Measurements from ENCODE around the gene DIDO1. TPM values are rescaled to one million over a fixed set of nuclear protein-coding genes. Genes with fewer than 3 reads are reported as not detected.

The DIDO1 gene
- total and polyA plus RNA-seq, 2 of the 13 experiments (the other 11 are each of a cell fraction or from before 2014, with no cell fraction given) = 75.0 to 75.1 TPM

- TF ChIP-seq NFAT5 (CRISPR knock-in tag; IDR thresholded peaks at IDR 0.05) = no peak
- TF ChIP-seq WIZ (CRISPR knock-in tag; IDR thresholded peaks at IDR 0.05) = no peak
- TF ChIP-seq MXD1 (CRISPR knock-in tag; IDR thresholded peaks at IDR 0.05) = no peak
- TF ChIP-seq ZNF264 (CRISPR knock-in tag; IDR thresholded peaks at IDR 0.05) = no peak
- TF ChIP-seq ZNF382 (CRISPR knock-in tag; IDR thresholded peaks at IDR 0.05; ENCODE audit: borderline replicate concordance) = no peak
- TF ChIP-seq CREM (IDR thresholded peaks at IDR 0.05) = no peak
- TF ChIP-seq CREM (CRISPR knock-in tag; IDR thresholded peaks at IDR 0.05) = no peak
- TF ChIP-seq ZBTB39 (CRISPR knock-in tag; IDR thresholded peaks at IDR 0.05) = peak; percentile 49; the same call in 1 of the 2 replicates
- peak; percentile 4; the same call in 1 of the 2 replicates for TF ChIP-seq ZNF687 (CRISPR knock-in tag; IDR thresholded peaks at IDR 0.05)
- TF ChIP-seq POLR2AphosphoS2 (IDR thresholded peaks at IDR 0.05; ENCODE audit: low read depth, low read length) = 0 out of 2 replicates have a peak, but pooled peaks have one; percentile 66
- 0 out of 2 replicates have a peak, but pooled peaks have one; percentile 6 for TF ChIP-seq THAP9 (CRISPR knock-in tag; IDR thresholded peaks at IDR 0.05; ENCODE audit: borderline replicate concordance)
- TF ChIP-seq ZC3H13 (CRISPR knock-in tag; IDR thresholded peaks at IDR 0.05) = peak; percentile 40; the same call in 1 of the 2 replicates
Measured at GRCh38 chr20:62972845-62973745, 46.8 kb upstream of the DIDO1 start (continued).

Measured in HepG2 (cell line).